ENCODE measurements around the gene BTBD19.

DNA sequence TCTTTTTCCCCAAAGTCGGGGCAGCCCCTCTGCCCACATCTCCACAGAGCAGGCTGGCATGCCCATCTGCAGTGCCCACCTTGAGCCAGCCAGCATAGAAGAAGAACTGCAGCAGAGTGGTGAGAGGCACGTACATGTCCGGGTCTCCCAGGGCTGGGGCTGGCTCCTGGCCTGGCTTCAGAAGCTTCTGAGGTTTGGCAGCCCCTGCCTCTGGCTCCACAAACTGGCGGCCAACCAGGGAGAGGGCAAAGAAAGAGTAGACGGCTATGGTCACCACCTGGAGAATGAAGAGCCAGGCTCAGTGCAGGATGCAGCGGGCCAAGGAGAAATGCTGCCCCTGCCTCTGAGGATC, 23.3 kb upstream of the BTBD19 start:
- TF ChIP-seq, protein P1, sequence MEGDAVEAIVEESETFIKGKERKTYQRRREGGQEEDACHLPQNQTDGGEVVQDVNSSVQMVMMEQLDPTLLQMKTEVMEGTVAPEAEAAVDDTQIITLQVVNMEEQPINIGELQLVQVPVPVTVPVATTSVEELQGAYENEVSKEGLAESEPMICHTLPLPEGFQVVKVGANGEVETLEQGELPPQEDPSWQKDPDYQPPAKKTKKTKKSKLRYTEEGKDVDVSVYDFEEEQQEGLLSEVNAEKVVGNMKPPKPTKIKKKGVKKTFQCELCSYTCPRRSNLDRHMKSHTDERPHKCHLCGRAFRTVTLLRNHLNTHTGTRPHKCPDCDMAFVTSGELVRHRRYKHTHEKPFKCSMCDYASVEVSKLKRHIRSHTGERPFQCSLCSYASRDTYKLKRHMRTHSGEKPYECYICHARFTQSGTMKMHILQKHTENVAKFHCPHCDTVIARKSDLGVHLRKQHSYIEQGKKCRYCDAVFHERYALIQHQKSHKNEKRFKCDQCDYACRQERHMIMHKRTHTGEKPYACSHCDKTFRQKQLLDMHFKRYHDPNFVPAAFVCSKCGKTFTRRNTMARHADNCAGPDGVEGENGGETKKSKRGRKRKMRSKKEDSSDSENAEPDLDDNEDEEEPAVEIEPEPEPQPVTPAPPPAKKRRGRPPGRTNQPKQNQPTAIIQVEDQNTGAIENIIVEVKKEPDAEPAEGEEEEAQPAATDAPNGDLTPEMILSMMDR (IDR thresholded peaks at IDR 0.05; ENCODE audit: insufficient read depth, low read depth, low read length): no peak
- no peak for TF ChIP-seq EZH2 (IDR thresholded peaks at IDR 0.05; ENCODE audit: insufficient read depth, low read length)
